M059J (cell line): ENCODE results near the gene STK39. TPM values are rescaled to one million over a fixed set of nuclear protein-coding genes. Genes with fewer than 3 reads are reported as not detected.
"Not testable (repeated sequence)": the region's sequence is repeated elsewhere in the genome, so short reads cannot be mapped to it uniquely, and the experiment has no call there.

Experiments
- DNase-seq: peaks from one replicate; pipeline ENCODE4 v3.0.0-alpha.2; 2012; ENCODE audit warnings: low read depth
- total RNA-seq: library from RNA; depleted of rRNA; stranded (reverse); fragments of >200 nt; shearing (Covaris generic); gene quantifications from 2 replicates; pipeline ENCODE4 v1.2.3, GENCODE V29; 2014

The STK39 gene
- total RNA-seq, 1 experiment from 2014 or later, result 14.4 TPM

- DNase-seq, result no peak
These were observed 156.8 kb downstream of the STK39 start for GRCh38 chr2:168090366-168091135.

DNA sequence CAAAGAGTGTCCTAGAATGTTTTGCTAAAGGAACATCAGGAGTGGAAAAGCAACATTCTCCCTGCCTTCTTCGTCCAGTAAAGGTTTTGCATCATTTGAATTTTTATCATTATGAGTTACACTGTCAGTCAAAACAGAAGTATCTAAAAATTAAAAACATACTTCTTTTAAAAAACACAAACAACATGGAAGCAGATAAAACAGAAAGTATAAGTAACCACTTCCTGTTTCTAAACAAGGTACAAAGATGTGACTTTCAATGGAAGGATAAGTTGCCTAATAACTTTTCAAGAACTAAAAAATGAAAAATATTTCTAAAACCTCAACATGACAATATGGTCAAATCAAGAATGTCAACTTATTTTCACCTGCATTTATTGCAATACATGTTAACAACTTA is 158.2 kb downstream of the STK39 start:
- DNase-seq, result no peak

- DNase-seq, result no peak
These were observed 160.0 kb downstream of the STK39 start for GRCh38 chr2:168087401-168087800.

DNA sequence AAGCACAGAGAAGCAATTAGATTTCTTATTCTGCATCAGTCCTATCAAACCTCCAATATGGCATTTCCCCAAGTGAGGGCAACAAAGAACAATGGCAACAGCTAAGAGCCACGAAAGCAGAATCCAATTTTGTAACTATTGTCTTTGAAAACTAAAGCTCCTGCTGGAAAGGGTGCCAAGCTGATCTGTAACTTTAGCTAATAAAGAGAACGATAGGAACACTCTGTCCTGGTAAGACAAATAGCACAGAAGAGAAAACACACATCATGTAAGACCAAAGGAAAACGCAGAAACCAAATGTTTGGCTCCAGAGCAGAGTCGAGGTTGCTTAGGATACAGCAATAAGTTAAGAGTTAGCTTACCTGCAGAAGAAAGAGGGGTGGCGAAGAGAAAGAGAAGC is 160.5 kb downstream of the STK39 start:
- no peak for DNase-seq

GRCh38 chr2:168085801-168086361 is 161.5 kb downstream of the STK39 start:
- DNase-seq, result no peak

DNA sequence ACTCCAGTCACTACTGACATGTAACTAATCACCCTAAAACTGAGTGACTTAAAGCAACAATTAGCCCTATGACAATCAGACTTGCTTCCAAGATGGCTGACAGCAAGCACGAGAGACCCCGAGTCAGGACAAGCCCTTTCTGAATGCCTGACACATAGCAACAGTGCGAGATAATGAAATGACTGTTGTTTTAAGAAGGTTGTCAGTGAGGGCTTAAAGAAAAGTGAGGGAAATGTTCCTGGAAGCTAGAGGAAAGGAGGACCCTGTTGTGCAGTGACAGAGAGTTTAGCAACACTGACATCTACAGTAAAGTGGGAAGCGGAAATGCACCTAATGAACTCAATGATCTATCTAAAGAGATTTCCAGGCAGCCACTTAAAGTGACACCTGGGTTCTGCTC is 163.1 kb downstream of the STK39 start:
- DNase-seq, result no peak

DNA sequence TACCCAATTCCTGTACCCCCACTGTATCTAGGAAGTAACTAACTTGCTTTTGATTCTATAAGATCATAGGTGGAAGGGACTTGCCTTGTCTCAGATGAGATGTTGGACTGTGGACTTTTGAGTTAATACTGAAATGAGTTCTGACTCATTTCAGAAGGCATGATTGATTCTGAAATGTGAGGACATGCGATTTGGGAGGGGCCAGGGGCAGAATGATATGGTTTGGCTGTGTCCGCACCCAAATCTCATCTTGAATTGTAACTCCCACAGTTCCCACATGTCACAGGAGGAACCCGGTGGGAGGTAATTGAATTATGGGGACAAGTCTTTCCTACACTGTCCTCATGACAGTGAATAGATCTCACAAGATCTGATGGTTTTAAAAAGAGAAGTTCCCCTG is 165.9 kb downstream of the STK39 start:
- DNase-seq, result not testable (repeated sequence)

- no peak for DNase-seq
These were observed 168.2 kb downstream of the STK39 start for GRCh38 chr2:168079236-168079635.

DNA sequence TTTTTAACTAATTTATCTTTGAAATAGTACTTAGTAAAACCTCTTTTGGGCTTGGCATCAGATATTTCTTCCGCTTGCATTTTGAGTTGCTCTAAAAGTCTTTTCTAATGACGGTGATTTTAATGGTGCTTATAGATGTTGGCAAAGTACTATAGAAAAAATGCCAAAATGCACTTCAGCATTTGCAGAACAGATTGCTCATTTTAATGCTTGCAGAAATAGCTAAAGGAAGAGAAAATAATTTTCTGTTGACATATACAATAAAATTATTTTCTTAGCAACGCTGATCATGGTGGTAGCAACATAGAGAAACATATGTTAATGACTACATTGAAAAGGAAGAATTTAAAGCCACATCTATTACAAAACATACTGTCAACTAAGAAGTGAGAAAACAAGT is 170.7 kb downstream of the STK39 start:
- no peak for DNase-seq

DNA sequence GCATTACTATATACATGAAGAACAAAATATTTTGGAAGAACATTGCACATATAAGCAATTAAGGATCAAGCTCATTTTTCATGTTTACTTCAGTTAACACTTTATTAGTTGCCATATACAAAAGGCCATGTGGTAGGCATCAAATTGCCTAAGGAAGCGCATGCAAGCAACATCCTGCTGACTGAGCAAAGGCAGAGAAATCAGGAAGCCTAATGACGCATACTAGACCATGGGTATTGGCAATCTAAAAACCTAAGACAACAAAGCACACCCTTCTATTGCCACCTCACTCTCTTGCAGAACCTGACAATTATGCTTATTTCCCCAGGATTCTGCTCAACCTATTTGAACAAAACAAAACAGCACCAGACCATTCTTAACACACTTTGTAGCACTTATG is 171.9 kb downstream of the STK39 start:
- no peak for DNase-seq

DNA sequence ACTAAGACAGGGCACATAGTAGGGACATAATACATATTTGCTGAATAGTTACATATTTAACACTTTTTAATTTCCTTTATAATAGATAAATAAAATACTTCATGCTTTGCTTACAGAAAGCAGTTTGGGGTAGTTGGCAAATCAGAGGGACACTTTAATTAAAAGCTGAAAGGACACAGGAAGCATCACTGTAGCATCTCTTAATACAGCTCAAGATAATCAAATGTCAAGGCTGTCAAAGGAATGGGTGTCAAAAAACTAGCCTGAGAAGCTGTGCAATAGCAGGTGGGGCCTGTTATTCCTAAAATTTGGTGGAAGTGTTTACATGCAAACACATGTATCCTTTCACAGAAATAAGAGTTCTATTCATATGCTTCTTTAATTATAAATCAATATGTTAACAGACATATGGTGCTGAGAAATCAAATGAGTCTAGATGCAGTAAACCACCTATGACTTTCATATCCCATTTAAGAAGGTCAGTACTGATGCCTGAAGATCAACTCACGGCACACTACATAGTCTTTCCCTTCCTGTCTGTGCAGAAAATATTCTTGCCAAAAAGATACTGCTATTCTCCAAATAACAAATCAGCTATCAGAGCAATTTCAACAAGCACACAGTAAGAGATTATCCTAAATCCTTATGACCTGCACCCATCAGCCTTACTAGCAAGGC is 174.6 kb downstream of the STK39 start:
- no peak for DNase-seq

DNA sequence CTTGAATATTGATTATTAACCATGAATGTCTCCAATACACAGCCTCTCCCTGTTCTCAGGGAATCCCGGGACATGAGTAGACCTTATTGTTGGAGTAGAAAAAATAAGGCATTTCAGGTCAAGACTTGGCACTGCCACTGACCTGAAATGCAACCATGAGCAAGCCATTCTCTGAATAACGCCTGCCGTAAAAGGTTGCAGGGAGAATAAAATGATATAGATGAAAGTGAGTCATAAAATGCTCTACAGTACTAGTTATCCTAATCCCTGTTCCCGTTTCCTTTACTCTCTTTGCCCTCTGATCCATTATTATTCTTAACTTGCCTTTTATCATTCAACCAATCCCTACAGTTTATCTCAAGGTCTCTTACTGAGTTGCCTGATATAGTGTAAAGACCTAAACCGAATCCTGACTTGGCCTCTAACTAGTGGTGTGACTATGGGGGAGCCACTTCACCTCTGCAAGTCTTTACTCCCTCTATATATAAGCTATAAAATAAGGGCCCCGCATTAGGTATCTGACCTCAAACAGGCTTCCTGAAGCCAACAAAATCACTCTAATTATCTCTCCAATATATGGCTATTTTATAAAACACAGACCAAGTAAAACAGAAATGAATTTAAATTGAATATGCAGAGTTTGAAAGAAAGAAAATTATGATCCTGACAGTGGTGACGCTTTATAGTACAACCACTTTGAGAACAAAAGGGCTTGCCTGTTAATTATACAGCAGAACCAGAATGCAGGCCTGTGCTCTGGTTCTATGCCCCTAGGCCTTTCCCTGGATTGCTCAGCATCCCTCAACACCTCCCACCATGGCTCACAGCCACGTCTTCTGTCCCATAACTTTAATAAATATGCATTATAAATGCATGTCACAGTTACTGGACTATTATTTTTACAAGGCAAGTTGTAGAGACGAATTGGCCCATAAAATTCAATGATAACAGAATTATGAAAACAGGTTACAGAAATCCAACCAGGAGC is 183.1 kb downstream of the STK39 start:
- DNase-seq, result peak; percentile 18

- no peak for DNase-seq
These were observed 184.5 kb downstream of the STK39 start for GRCh38 chr2:168062936-168063335.

GRCh38 chr2:168062054-168062453 is 185.3 kb downstream of the STK39 start:
- no peak for DNase-seq

DNA sequence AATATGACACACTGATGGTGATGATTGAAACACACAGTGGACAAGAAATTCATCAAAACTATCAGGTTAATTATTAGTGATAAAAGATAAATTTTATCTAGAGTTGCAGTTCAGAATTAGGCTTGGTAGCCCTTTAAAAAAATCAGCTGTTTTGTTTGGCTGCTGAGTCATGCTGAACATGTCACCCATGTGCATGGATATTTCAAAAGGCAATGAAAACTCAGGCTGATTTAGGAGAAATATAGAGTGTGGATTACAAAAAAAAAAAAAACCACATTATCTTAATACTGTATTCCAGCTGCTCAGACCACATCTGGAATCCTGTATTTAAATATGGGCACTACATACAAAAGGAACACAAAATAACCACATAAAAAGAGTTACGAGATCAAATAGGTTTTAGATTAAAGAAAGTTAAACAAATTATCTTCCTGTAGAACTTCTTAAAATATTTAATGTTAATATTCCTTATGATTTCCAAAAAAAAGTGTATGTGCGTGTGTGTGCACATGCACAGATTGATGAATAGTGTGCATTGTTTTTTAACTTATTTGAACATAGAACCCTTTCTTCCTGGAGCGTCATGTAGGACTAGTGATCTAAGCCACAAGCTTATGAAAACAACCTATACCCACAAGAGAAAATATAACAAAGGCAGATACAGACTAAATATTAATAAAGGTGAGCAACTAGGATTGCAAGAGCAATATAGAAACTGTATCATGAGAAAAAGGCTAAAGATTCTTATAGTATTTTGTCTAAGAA is 186.2 kb downstream of the STK39 start:
- DNase-seq, result peak; percentile 4

- DNase-seq, result no peak
These were observed 187.6 kb downstream of the STK39 start for GRCh38 chr2:168059758-168060157.

GRCh38 chr2:168058675-168059074 is 188.7 kb downstream of the STK39 start:
- no peak for DNase-seq

DNA sequence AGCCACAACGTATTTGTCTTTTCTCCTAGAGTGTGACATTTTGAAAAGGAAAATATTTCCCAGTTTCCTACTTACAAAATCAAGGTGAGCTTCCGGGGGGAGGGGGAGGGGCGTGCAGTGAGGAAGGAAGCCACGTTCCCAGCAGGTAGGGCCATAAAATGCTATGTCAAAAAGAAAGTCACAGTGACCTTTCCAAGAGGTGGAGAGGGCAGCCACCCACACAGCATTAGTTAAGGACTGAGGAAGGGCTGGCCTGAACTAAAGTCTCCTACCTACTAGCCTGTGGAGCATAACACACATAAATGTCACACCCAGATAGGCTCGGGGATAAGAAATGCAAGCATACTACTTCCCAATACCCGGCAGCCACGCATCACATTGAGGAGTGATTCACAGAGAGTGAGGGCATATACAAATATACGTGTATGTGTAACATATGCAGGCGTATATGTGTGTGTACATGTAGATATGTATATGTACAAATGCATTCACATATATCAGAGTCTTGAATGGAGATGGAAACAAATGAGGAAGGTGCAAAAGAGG is 191.1 kb downstream of the STK39 start:
- DNase-seq, result no peak

DNA sequence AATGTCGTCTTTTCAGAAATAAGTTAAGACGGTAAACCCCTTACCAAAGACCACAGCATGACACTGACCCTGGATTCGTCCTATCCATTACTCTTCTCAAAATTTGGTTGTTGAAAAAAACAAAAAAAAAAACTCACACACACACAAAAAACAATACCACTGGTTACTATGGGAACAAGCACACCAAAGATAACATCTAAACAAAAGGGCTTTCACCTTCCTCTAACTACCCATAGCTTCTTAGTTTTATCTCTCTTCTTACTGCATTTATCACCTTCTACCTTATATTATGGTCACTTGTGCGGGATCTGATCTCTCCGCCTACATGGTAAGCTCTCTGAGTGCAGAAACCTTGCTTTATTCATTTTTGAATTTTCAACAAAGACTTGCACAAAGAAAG is 192.7 kb downstream of the STK39 start:
- peak; percentile 3 for DNase-seq

DNA sequence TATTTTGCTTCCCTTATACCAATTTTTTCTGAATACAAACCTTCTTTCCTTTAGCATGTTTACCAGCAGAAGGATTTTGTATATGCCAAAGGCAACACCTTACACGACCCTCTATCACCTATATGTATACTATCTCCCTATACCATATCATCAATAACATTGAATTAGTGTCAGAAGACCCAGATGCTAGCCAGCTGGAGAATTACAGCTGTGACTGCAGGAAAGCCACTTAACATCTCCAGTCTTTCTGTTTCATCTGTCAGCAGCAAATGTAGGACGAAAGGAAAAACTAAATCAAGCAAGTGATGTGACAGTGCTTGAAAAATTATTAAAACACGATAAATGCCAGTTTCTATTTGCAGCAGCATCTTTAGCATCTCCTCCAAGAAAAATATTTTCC is 193.7 kb downstream of the STK39 start:
- no peak for DNase-seq

DNA sequence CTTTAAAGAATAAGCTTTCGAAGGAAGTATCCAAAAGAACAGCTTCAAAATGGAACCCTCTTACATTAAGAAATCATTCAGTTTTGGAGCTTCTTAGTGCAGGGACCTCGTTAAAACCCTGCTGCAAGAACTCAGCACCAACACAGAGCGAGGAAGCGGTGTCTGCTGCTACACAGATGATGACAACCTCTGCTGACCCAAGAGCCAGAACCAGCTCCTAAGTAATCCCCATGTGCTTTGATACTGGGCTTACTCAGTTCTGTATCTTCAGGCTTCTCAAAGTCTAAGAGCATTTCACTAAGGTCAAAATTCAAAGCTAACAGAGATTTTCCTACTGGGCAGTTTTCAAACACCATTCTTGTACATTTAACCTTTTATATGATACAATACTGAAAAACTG is 194.6 kb downstream of the STK39 start:
- DNase-seq, result no peak
